Breast epithelium (tissue), 4 donors: ENCODE results near the gene SNRNP25. TPM values are rescaled to one million over a fixed set of nuclear protein-coding genes. Genes with fewer than 3 reads are reported as not detected.
"Not testable (repeated sequence)": the region's sequence is repeated elsewhere in the genome, so short reads cannot be mapped to it uniquely, and the experiment has no call there.

Experiments
- DNase-seq, 2 donors: peaks; one replicate each; pipeline ENCODE4 v3.0.0-alpha.2; 2019; ENCODE audit warnings: low spot score in 2 of 2
- H3K27ac ChIP-seq, 2 donors: fragments of 200-600 bp; sonication (generic) in 1 of 2; one replicate each; pipeline ENCODE4 v1.5.1; 2016 to 2019; ENCODE audit warnings: mild to moderate bottlenecking in 1 of 2
- H3K27me3 ChIP-seq, 2 donors: fragments of 200-600 bp; sonication (generic) in 1 of 2; one replicate each; pipeline versions ENCODE4 v1.5.1 to v1.6.0; 2017 to 2019; ENCODE audit warnings: control low read depth in 1 of 2, mild to moderate bottlenecking in 1 of 2
- H3K36me3 ChIP-seq: fragments of 200-600 bp; one replicate; pipeline ENCODE4 v1.5.1; 2019
- H3K4me1 ChIP-seq, 2 donors: fragments of 200-600 bp; sonication (generic); one replicate each; pipeline ENCODE4 v1.5.1; 2016 to 2019; ENCODE audit warnings: control low read depth in 1 of 2
- H3K4me3 ChIP-seq, 3 donors: fragments of 200-600 bp; sonication (generic); 1 replicate in 2 of 3; 2 replicates in 1 of 3; pipeline ENCODE4 v1.5.1; 2016 to 2019; ENCODE audit warnings: mild to moderate bottlenecking in 3 of 3, moderate library complexity in 2 of 3
- H3K9me3 ChIP-seq, 2 donors: fragments of 200-600 bp; sonication (generic) in 1 of 2; one replicate each; pipeline ENCODE4 v1.5.1; 2016 to 2019; ENCODE audit warnings: control low read depth in 1 of 2
- POLR2A ChIP-seq: fragments of 450-650 bp; IDR thresholded peaks from one replicate; pipeline ENCODE4 v1.6.1; 2016; ENCODE audit warnings: antibody characterized with exemption, mild to moderate bottlenecking, moderate library complexity
- POLR2AphosphoS5 ChIP-seq, 3 donors: sonication (generic); formaldehyde crosslinking; IDR thresholded peaks; one replicate each; pipeline ENCODE4 v1.6.1; 2017; ENCODE audit warnings: antibody characterized with exemption in 3 of 3
- intact Hi-C: fragments of 100-400 bp; cut with DNase I; formaldehyde crosslinking; loops from one replicate; pipeline ENCODE4 v1.15.1; 2023; ENCODE audit warnings: low total_unique reads
- total RNA-seq, 3 donors: library from RNA; depleted of rRNA; stranded (reverse); fragments of >200 nt; gene quantifications; one replicate each; pipeline ENCODE4 v1.1.0, GENCODE V29; 2016
- TF ChIP-seq, protein P1 (sequence below), 3 donors: fragments of 450-650 bp; IDR thresholded peaks; one replicate each; pipeline ENCODE4 v1.5.1; 2016 to 2017; ENCODE audit warnings: antibody characterized with exemption in 3 of 3, mild to moderate bottlenecking in 3 of 3, moderate library complexity in 3 of 3

Gene SNRNP25
- total RNA-seq, 3 donors from 2014 or later: 17.4 to 23.9 (median 17.9) TPM

GRCh38 chr16:36336-36984 lies 17.2 kb upstream of the SNRNP25 start:
- no peak for TF ChIP-seq POLR2AphosphoS5 (IDR thresholded peaks at IDR 0.05)
- TF ChIP-seq POLR2A: no peak
- TF ChIP-seq, protein P1, sequence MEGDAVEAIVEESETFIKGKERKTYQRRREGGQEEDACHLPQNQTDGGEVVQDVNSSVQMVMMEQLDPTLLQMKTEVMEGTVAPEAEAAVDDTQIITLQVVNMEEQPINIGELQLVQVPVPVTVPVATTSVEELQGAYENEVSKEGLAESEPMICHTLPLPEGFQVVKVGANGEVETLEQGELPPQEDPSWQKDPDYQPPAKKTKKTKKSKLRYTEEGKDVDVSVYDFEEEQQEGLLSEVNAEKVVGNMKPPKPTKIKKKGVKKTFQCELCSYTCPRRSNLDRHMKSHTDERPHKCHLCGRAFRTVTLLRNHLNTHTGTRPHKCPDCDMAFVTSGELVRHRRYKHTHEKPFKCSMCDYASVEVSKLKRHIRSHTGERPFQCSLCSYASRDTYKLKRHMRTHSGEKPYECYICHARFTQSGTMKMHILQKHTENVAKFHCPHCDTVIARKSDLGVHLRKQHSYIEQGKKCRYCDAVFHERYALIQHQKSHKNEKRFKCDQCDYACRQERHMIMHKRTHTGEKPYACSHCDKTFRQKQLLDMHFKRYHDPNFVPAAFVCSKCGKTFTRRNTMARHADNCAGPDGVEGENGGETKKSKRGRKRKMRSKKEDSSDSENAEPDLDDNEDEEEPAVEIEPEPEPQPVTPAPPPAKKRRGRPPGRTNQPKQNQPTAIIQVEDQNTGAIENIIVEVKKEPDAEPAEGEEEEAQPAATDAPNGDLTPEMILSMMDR (IDR thresholded peaks at IDR 0.05): no peak
- intact Hi-C loops: no loop called here
- H3K27me3 ChIP-seq: no peaks in the 10 kb centered on the region

GRCh38 chr16:37511-37910 lies 16.1 kb upstream of the SNRNP25 start:
- no peak for DNase-seq

More at GRCh38 chr16:36336-36984, 17.2 kb upstream of the SNRNP25 start:
- no peak overlapping the region for H3K27ac ChIP-seq
- DNase-seq: no peak
- H3K36me3 ChIP-seq: no peaks in the 10 kb centered on the region
- H3K4me3 ChIP-seq: no peak overlapping the region
- H3K9me3 ChIP-seq: no peaks in the 10 kb centered on the region
- peaks cover 0 to 3% of the 10 kb centered on the region in 2 donors for H3K4me1 ChIP-seq

GRCh38 chr16:38206-38605 lies 15.4 kb upstream of the SNRNP25 start:
- H3K36me3 ChIP-seq, H3K27me3 ChIP-seq, H3K27ac ChIP-seq, H3K4me1 ChIP-seq, intact Hi-C loops, H3K9me3 ChIP-seq, H3K4me3 ChIP-seq: not testable (repeated sequence)
- DNase-seq: peak in 1 of 2 donors; percentile 40

More at GRCh38 chr16:37511-37910, 16.1 kb upstream of the SNRNP25 start:
- no peaks in the 10 kb centered on the region for H3K27me3 ChIP-seq
- no peaks in the 10 kb centered on the region for H3K9me3 ChIP-seq
- H3K27ac ChIP-seq: no peak overlapping the region
- peaks cover 0 to 3% of the 10 kb centered on the region in 2 donors for H3K4me1 ChIP-seq
- H3K36me3 ChIP-seq: no peaks in the 10 kb centered on the region
- intact Hi-C loops: no loop called here
- TF ChIP-seq, protein P1 (IDR thresholded peaks at IDR 0.05): no peak
- TF ChIP-seq POLR2A: no peak
- TF ChIP-seq POLR2AphosphoS5 (IDR thresholded peaks at IDR 0.05): no peak
- no peak overlapping the region for H3K4me3 ChIP-seq

- peak; percentile 59 to 61 for DNase-seq
- Histone ChIP-seq H3K4me1 (peaks cover 0 to 3% of the 10 kb centered on the region in 2 donors), H3K9me3 (no peaks in the 10 kb centered on the region), H3K4me3 (no peak overlapping the region), H3K36me3 (no peaks in the 10 kb centered on the region), H3K27me3 (no peaks in the 10 kb centered on the region), H3K27ac (peak overlapping the region; percentile 69 to 87)
- TF ChIP-seq, protein P1 (IDR thresholded peaks at IDR 0.05): no peak
- TF ChIP-seq POLR2A (no peak), POLR2AphosphoS5 (IDR thresholded peaks at IDR 0.05) (no peak)
- intact Hi-C loops: no loop called here
Observed at GRCh38 chr16:38941-39892, 14.4 kb upstream of the SNRNP25 start.

DNA sequence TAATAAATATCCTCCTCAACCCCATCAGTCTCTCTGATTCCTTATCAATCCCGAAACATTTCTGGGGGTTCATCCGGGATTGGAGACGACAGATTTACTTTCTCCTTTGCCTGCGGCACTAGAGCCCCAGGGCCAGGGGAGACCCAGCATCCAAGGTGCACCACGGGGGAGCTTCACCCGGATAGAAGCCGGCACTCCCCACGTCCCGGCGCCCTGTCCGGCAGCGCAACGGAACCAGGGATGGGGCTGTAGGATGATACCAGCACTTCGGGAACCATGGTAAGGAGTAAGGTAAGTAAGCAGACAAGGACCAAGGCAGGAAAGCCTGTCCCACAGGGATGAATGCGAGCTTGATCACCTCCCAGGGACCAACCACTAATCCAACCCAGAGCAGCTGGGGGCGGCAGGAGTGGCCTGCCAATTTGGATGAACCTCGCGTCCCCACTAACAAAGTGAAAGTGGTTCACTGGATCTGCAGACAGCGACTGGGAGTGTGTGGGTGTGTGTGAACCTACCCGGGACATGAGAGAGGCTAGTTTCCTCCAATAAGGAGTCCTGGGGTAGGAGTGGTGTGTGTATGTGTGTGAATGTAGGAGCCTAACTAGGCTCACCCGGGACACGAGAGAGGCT lies 12.1 kb upstream of the SNRNP25 start:
- intact Hi-C loops: no loop called here
- TF ChIP-seq POLR2A (no peak), POLR2AphosphoS5 (IDR thresholded peaks at IDR 0.05) (no peak)
- TF ChIP-seq, protein P1 (IDR thresholded peaks at IDR 0.05): no peak
- Histone ChIP-seq H3K36me3 (no peaks in the 10 kb centered on the region), H3K27ac (no peak overlapping the region), H3K4me1 (peaks cover 0 to 3% of the 10 kb centered on the region in 2 donors), H3K27me3 (no peaks in the 10 kb centered on the region), H3K4me3 (peak overlapping the region; percentile 11 to 62 (median 41)), H3K9me3 (no peaks in the 10 kb centered on the region)
- DNase-seq: peak in 1 of 2 donors; percentile 45
